ENCODE measurements around the gene PALLD. TPM values are rescaled to one million over a fixed set of nuclear protein-coding genes. Genes with fewer than 3 reads are reported as not detected.

PALLD gene
- total and polyA plus RNA-seq, 2 experiments from 2014 or later = 17.9 to 30.5 TPM

DNA sequence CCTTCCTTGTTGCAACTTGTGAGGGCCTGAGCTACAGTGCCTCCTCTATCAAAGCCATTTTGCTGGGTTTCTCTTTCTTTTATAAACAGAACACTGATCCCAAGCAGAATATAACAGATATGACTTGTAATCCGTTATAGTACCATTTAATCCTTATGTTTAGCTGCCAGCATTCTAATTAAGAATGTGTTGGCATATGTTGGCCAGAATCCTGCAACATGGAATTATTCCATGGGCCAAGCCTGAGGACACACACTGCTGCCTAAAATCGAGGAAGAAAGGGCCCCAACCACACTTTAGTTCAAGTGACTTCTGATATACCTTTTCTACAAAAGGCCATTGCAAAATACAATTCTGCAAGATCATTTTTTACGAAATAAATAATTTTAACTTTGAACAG is 28.0 kb downstream of the PALLD start:
- in situ Hi-C loops (cut with MboI) = loop anchor here (25.0 kb wide), 1 partner anchor 338 kb away; no protein-coding TSS in a partner anchor

GRCh38 chr4:168527560-168527959 is 30.7 kb downstream of the PALLD start:
- WGBS, 2 experiments (ENCODE audit: low coverage in 1 of 2, low lambda C conversion rate in 2 of 2, missing lambda C conversion rate in 2 of 2) = 63 to 73% methylated on average over 1 of the region's 1 CpG
- Histone ChIP-seq H3K9me3 (ENCODE audit: low read depth) (no peaks in the 10 kb centered on the region), H3K79me2 (ENCODE audit: insufficient read depth) (no peaks in the 10 kb centered on the region), H4K20me1 (ENCODE audit: insufficient read depth) (no peaks in the 10 kb centered on the region), H3K36me3 (ENCODE audit: low read depth) (no peaks in the 10 kb centered on the region), H3K27ac (peak overlapping the region; percentile 56), H3K4me3 (no peak overlapping the region), H3K4me2 (ENCODE audit: unreplicated experiment) (peak overlapping the region; percentile 64), H3K9ac (no peak overlapping the region), H2AFZ (peak overlapping the region; percentile 49; the same call in 1 of the 2 replicates), H3F3A (ENCODE audit: insufficient read depth) (peaks cover 35% of the 10 kb centered on the region), H3K9me2 (ENCODE audit: insufficient read depth) (no peaks in the 10 kb centered on the region), H3K27me3 (replicated peaks; ENCODE audit: insufficient read depth) (no peaks in the 10 kb centered on the region), H3K4me1 (ENCODE audit: insufficient read depth) (peaks cover 38% of the 10 kb centered on the region)
- peak; percentile 31 for DNase-seq
- TF ChIP-seq EZH2 (IDR thresholded peaks at IDR 0.05; ENCODE audit: insufficient read depth, poor library complexity, severe bottlenecking) (no peak), EZH2phosphoT487 (IDR thresholded peaks at IDR 0.05; ENCODE audit: insufficient read depth, low read depth) (no peak)
- in situ Hi-C loops (cut with MboI) = no loop called here

More for the DNA sequence above, 28.0 kb downstream of the PALLD start:
- H2AFZ ChIP-seq = no peak overlapping the region
- no peaks in the 10 kb centered on the region for H4K20me1 ChIP-seq (ENCODE audit: insufficient read depth)
- no peak overlapping the region for H3K4me2 ChIP-seq (ENCODE audit: unreplicated experiment)
- no peaks in the 10 kb centered on the region for H3K27me3 ChIP-seq (replicated peaks; ENCODE audit: insufficient read depth)
- H3K79me2 ChIP-seq (ENCODE audit: insufficient read depth) = no peaks in the 10 kb centered on the region
- peaks cover 35% of the 10 kb centered on the region for H3F3A ChIP-seq (ENCODE audit: insufficient read depth)
- DNase-seq = no peak
- no peak overlapping the region for H3K4me3 ChIP-seq
- H3K9ac ChIP-seq = no peak overlapping the region
- no peaks in the 10 kb centered on the region for H3K9me2 ChIP-seq (ENCODE audit: insufficient read depth)
- no peaks in the 10 kb centered on the region for H3K9me3 ChIP-seq (ENCODE audit: low read depth)
- peaks cover 38% of the 10 kb centered on the region for H3K4me1 ChIP-seq (ENCODE audit: insufficient read depth)
- 84 to 86% methylated on average over 3 of the region's 3 CpGs for WGBS, 2 experiments (ENCODE audit: low coverage in 1 of 2, low lambda C conversion rate in 2 of 2, missing lambda C conversion rate in 2 of 2)
- no peaks in the 10 kb centered on the region for H3K36me3 ChIP-seq (ENCODE audit: low read depth)
- H3K27ac ChIP-seq = no peak overlapping the region
- TF ChIP-seq EZH2 (IDR thresholded peaks at IDR 0.05; ENCODE audit: insufficient read depth, poor library complexity, severe bottlenecking) = no peak
- no peak for TF ChIP-seq EZH2phosphoT487 (IDR thresholded peaks at IDR 0.05; ENCODE audit: insufficient read depth, low read depth)

DNA sequence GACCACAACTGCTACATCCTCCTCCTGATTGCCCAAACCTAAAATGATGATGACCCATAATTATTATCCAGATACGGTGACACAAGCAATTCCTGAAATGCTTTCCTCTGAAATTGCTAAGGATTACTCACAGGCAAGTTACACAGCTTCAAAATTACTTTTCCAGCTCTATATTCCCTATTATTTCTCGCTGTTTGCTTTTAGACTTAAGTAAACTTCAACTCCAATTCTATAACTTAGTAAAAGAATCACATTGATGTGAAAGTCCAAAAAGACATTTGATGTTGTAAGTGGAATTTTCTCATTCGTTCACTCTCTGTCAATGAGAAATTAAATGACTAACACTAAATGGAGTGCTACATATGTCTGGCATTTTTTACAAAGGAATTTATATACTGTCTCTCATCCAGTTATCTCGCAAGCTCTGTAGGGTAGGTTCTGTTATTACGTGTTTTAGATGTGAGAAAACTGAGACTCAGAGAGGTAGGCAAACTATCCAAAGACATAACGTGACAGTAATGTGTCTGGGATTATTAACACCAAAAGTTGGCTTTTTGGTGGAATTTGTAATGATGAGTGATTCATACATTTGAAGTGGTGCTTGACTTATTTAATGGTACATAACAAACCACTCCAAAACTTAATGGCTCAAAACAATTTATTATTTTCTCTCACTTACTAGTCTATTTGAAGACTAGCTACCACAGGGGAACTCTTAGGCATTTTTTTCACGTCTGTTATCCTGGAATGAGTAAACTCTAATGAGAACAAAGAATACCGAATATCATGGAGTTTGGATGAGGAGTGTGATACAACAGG is 31.5 kb downstream of the PALLD start:
- 15% methylated on average over 8 of the region's 8 CpGs for WGBS, 2 experiments (ENCODE audit: low coverage in 1 of 2, low lambda C conversion rate in 2 of 2, missing lambda C conversion rate in 2 of 2)
- in situ Hi-C loops (cut with MboI) = no loop called here
- H3K4me3 ChIP-seq = peak overlapping the region; percentile 38
- no peaks in the 10 kb centered on the region for H3K27me3 ChIP-seq (replicated peaks; ENCODE audit: insufficient read depth)
- no peaks in the 10 kb centered on the region for H3K9me3 ChIP-seq (ENCODE audit: low read depth)
- H4K20me1 ChIP-seq (ENCODE audit: insufficient read depth) = no peaks in the 10 kb centered on the region
- no peak overlapping the region for H2AFZ ChIP-seq
- H3K27ac ChIP-seq = peak overlapping the region; percentile 56
- DNase-seq = peak; percentile 79
- peak overlapping the region; percentile 3; the same call in 1 of the 2 replicates for H3K9ac ChIP-seq
- H3K4me2 ChIP-seq (ENCODE audit: unreplicated experiment) = peak overlapping the region; percentile 64
- peaks cover 37% of the 10 kb centered on the region for H3K4me1 ChIP-seq (ENCODE audit: insufficient read depth)
- peaks cover 33% of the 10 kb centered on the region for H3F3A ChIP-seq (ENCODE audit: insufficient read depth)
- H3K9me2 ChIP-seq (ENCODE audit: insufficient read depth) = no peaks in the 10 kb centered on the region
- no peaks in the 10 kb centered on the region for H3K36me3 ChIP-seq (ENCODE audit: low read depth)
- H3K79me2 ChIP-seq (ENCODE audit: insufficient read depth) = no peaks in the 10 kb centered on the region
- no peak for TF ChIP-seq EZH2 (IDR thresholded peaks at IDR 0.05; ENCODE audit: insufficient read depth, poor library complexity, severe bottlenecking)
- TF ChIP-seq EZH2phosphoT487 (IDR thresholded peaks at IDR 0.05; ENCODE audit: insufficient read depth, low read depth) = no peak

DNA sequence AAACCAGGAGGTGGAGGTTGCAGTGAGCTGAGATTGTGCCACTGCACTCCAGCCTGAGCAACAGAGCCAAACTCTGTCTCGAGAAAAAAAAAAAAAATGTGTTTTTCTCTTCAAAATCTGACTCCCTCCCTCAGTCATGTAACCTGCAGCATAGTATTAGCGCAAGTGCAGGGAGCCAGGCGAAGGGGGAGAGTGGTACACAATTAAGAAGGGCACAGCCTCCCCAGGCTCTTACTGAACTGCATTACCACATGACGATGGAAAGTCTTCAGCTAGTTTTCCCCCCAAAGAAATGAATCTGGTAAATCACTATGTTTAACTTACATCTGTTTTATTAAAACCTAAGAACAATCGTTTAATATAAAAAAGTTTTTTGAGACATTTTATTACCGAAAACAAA is 32.4 kb downstream of the PALLD start:
- Histone ChIP-seq H3K36me3 (ENCODE audit: low read depth) (no peaks in the 10 kb centered on the region), H2AFZ (no peak overlapping the region), H3K9me2 (ENCODE audit: insufficient read depth) (no peaks in the 10 kb centered on the region), H3K4me2 (ENCODE audit: unreplicated experiment) (peak overlapping the region; percentile 64), H3K9me3 (ENCODE audit: low read depth) (no peaks in the 10 kb centered on the region), H3K27me3 (replicated peaks; ENCODE audit: insufficient read depth) (no peaks in the 10 kb centered on the region), H3K4me3 (no peak overlapping the region), H3K9ac (no peak overlapping the region), H3K27ac (peak overlapping the region; percentile 56), H3K79me2 (ENCODE audit: insufficient read depth) (no peaks in the 10 kb centered on the region), H3K4me1 (ENCODE audit: insufficient read depth) (peaks cover 28% of the 10 kb centered on the region), H3F3A (ENCODE audit: insufficient read depth) (peaks cover 24% of the 10 kb centered on the region), H4K20me1 (ENCODE audit: insufficient read depth) (no peaks in the 10 kb centered on the region)
- in situ Hi-C loops (cut with MboI) = no loop called here
- WGBS, 2 experiments (ENCODE audit: low coverage in 1 of 2, low lambda C conversion rate in 2 of 2, missing lambda C conversion rate in 2 of 2) = 60 to 62% methylated on average over 6 of the region's 6 CpGs
- TF ChIP-seq EZH2phosphoT487 (IDR thresholded peaks at IDR 0.05; ENCODE audit: insufficient read depth, low read depth) (no peak), EZH2 (IDR thresholded peaks at IDR 0.05; ENCODE audit: insufficient read depth, poor library complexity, severe bottlenecking) (no peak)
- DNase-seq = no peak

All from GM23248 (cell line).